Adrenal gland (tissue), 12 donors: Measurements from ENCODE around the gene CUL4B. TPM values are rescaled to one million over a fixed set of nuclear protein-coding genes. Genes with fewer than 3 reads are reported as not detected.
A peak's percentile ranks its signal among the peaks of the same experiment; 100 is the strongest.

Source experiments
- DNase-seq, 7 donors: peaks; one replicate each; pipeline ENCODE4 v3.0.0-alpha.2; 2019 to 2020
- H3K27ac ChIP-seq, 5 donors: fragments of 200-600 bp; sonication (generic) in 4 of 5; 1 replicate in 3 of 5; 2 replicates in 2 of 5; pipeline versions ENCODE4 v1.5.1 to v1.8.0; 2016 to 2020; ENCODE audit warnings: mild to moderate bottlenecking in 1 of 5
- H3K27me3 ChIP-seq: fragments of 200-600 bp; 2 replicates; pipeline ENCODE4 v1.8.0; 2021
- H3K36me3 ChIP-seq, 2 donors: fragments of 200-600 bp; replicated peaks in 1 of 2; 1 replicate in 1 of 2; 2 replicates in 1 of 2; pipeline versions ENCODE4 v1.5.1 to v1.8.0; 2018 to 2022
- H3K4me1 ChIP-seq, 2 donors: fragments of 200-600 bp; replicated peaks in 1 of 2; 1 replicate in 1 of 2; 2 replicates in 1 of 2; pipeline versions ENCODE4 v1.5.1 to v1.8.0; 2018 to 2021
- H3K4me3 ChIP-seq, 4 donors: fragments of 200-600 bp; sonication (generic) in 3 of 4; one replicate each; pipeline ENCODE4 v1.5.1; 2016 to 2018
- H3K9me3 ChIP-seq, 3 donors: fragments of 200-600 bp; sonication (generic) in 1 of 3; replicated peaks in 1 of 3; 1 replicate in 2 of 3; 2 replicates in 1 of 3; pipeline versions ENCODE4 v1.5.1 to v1.8.0; 2016 to 2021
- CTCF ChIP-seq, 6 experiments: fragments of 450-650 bp in 4 of 6; fragments of 200-600 bp in 2 of 6; sonication (generic) in 1 of 6; IDR thresholded peaks; 1 replicate in 5 of 6; 2 replicates in 1 of 6; pipeline versions ENCODE4 v1.5.1 to v1.8.0; 2016 to 2021; ENCODE audit warnings: antibody characterized with exemption in 6 of 6, mild to moderate bottlenecking in 2 of 6, moderate library complexity in 1 of 6
- POLR2A ChIP-seq, 2 donors: fragments of 450-650 bp; IDR thresholded peaks; one replicate each; pipeline ENCODE4 v1.6.1; 2017; ENCODE audit warnings: antibody characterized with exemption in 2 of 2, mild to moderate bottlenecking in 2 of 2, moderate library complexity in 1 of 2
- WGBS, 4 donors: extraction: QIAGEN DNeasy Blood & Tissue Kit in 2 of 4; methylation state at CpG; one replicate each; pipeline versions ENCODE4 v1.1.5 to v1.1.7; 2013 to 2017; 5-methylcytosine and 5-hydroxymethylcytosine counted together
- intact Hi-C, 2 donors: fragments of 100-400 bp; cut with DNase I; formaldehyde crosslinking; loops; one replicate each; pipeline versions ENCODE4 v1.14.1 to v1.15.0; 2022 to 2023
- polyA plus RNA-seq, 3 donors: library from polyadenylated mRNA; stranded (reverse); fragments of 200-250 nt in 2 of 3; fragments of 350-450 nt in 1 of 3; fragmentation: Illumina TruSeq in 1 of 3; extraction: RNeasy Lipid Tissue Mini Kit (QIAGEN cat#74804) in 1 of 3; gene quantifications; one replicate each; pipeline ENCODE4 v1.2.3, GENCODE V29; 2013 to 2014
- total RNA-seq, 9 donors: library from RNA; depleted of rRNA in 4 of 9; stranded (reverse); fragments of >200 nt in 4 of 9; fragments of 120-200 nt in 1 of 9; fragmentation: NEBNext Ultra II Directional in 1 of 9; extraction: Animal tissue kit (Norgen Biotek cat#: 25700) in 1 of 9; gene quantifications; one replicate each; pipeline versions ENCODE4 v1.1.0 to v1.2.4, GENCODE V29; 2013 to 2023
- donor health status: healthy with polysubstance abuse.
- donor health status: Bipolar disorder and iron deficiency.
- donor health status: DM: yes; HTN: yes; CAD: no.
- donor health status: DM: no; HTN: no; CAD: no.
- donor health status: DM: no; HTN: no; CAD: no.
- donor health status: DM: yes; HTN: yes; CAD: no.

CUL4B gene
- total and polyA plus RNA-seq, 12 donors, result 24.7 to 55.3 (median 39.7) TPM

- no peak overlapping the region for H3K4me3 ChIP-seq
- peak in 6 of 7 donors; percentile 43 to 68 (median 53) for DNase-seq
- intact Hi-C loops, result no loop called here
- H3K9me3 ChIP-seq, result no peaks in the 10 kb centered on the region
- H3K27ac ChIP-seq, result peak overlapping the region in 2 of 5 donors; percentile 19 to 52
- no peaks in the 10 kb centered on the region for H3K36me3 ChIP-seq
- WGBS, 4 donors, result 66 to 80% (median 70%) methylated on average over 12 of the region's 12 CpGs
- peaks cover 0 to 7% of the 10 kb centered on the region in 2 donors for H3K4me1 ChIP-seq
- TF ChIP-seq POLR2A (IDR thresholded peaks at IDR 0.05), result no peak
- H3K27me3 ChIP-seq, result no peaks in the 10 kb centered on the region
Measured at GRCh38 chrX:120549483-120550452, 11.0 kb downstream of the CUL4B start.

- H3K4me3 ChIP-seq, result no peak overlapping the region
- H3K27ac ChIP-seq, result no peak overlapping the region
- no peak for DNase-seq
- H3K4me1 ChIP-seq, result no peaks in the 10 kb centered on the region
- no peaks in the 10 kb centered on the region for H3K9me3 ChIP-seq
- intact Hi-C loops, result no loop called here
- H3K27me3 ChIP-seq, result no peaks in the 10 kb centered on the region
- TF ChIP-seq POLR2A (IDR thresholded peaks at IDR 0.05), result no peak
- TF ChIP-seq CTCF (IDR thresholded peaks at IDR 0.05), result no peak
- H3K36me3 ChIP-seq, result peaks cover 0 to 59% of the 10 kb centered on the region in 2 donors
Measured at GRCh38 chrX:120536061-120536460, 24.7 kb downstream of the CUL4B start.

- H3K36me3 ChIP-seq, result peaks cover 0 to 62% of the 10 kb centered on the region in 2 donors
- intact Hi-C loops, result no loop called here
Measured at GRCh38 chrX:120534413-120535205, 26.2 kb downstream of the CUL4B start.

GRCh38 chrX:120522820-120523219 lies 37.9 kb downstream of the CUL4B start:
- TF ChIP-seq POLR2A (IDR thresholded peaks at IDR 0.05) (no peak), CTCF (IDR thresholded peaks at IDR 0.05) (no peak)
- Histone ChIP-seq H3K27ac (no peak overlapping the region), H3K36me3 (peaks cover 0 to 13% of the 10 kb centered on the region in 2 donors), H3K27me3 (no peaks in the 10 kb centered on the region), H3K9me3 (no peaks in the 10 kb centered on the region), H3K4me3 (no peak overlapping the region), H3K4me1 (no peaks in the 10 kb centered on the region)
- no peak for DNase-seq
- 74 to 95% (median 87%) methylated on average over 5 of the region's 5 CpGs for WGBS, 4 donors
- intact Hi-C loops, result no loop called here

More at GRCh38 chrX:120534413-120535205, 26.2 kb downstream of the CUL4B start:
- no peaks in the 10 kb centered on the region for H3K9me3 ChIP-seq
- 72 to 95% (median 80%) methylated on average over 3 of the region's 3 CpGs for WGBS, 4 donors
- TF ChIP-seq CTCF (IDR thresholded peaks at IDR 0.05), result no peak
- TF ChIP-seq POLR2A (IDR thresholded peaks at IDR 0.05), result no peak
- no peaks in the 10 kb centered on the region for H3K4me1 ChIP-seq
- DNase-seq, result no peak
- H3K27me3 ChIP-seq, result no peaks in the 10 kb centered on the region
- H3K27ac ChIP-seq, result no peak overlapping the region
- no peak overlapping the region for H3K4me3 ChIP-seq
